Neural cell (in vitro differentiated cells): ENCODE data around the gene LCN9. TPM values are rescaled to one million over a fixed set of nuclear protein-coding genes. Genes with fewer than 3 reads are reported as not detected.

Experiments
- H2AFZ ChIP-seq: fragments of 200-600, 300-800 bp; sonication (generic), shearing (Covaris generic); 2 replicates; pipeline ENCODE4 v1.6.0; 2014; ENCODE audit warnings: low read depth, mild to moderate bottlenecking, antibody characterized with exemption, low read length, moderate library complexity
- H3F3A ChIP-seq: fragments of 200-600 bp; shearing (Covaris generic); 2 replicates; pipeline ENCODE4 v1.6.1; 2016; ENCODE audit warnings: mild to moderate bottlenecking, moderate library complexity, mixed read lengths, antibody characterized with exemption, low read length; ENCODE audit not compliant: insufficient read depth, poor library complexity, severe bottlenecking
- H3K27ac ChIP-seq: fragments of 200-600, 300-800 bp; sonication (generic), shearing (Covaris generic); 2 replicates; pipeline ENCODE4 v1.5.1; 2014; ENCODE audit warnings: mild to moderate bottlenecking, low read length, moderate library complexity
- H3K27me3 ChIP-seq: fragments of 300-800, 200-600 bp; sonication (generic), shearing (Covaris generic); 2 replicates; pipeline ENCODE4 v1.6.0; 2014; ENCODE audit warnings: mild to moderate bottlenecking, low read depth, low read length, moderate library complexity; ENCODE audit not compliant: insufficient read depth
- H3K36me3 ChIP-seq: fragments of 300-800, 200-600 bp; sonication (generic), shearing (Covaris generic); 2 replicates; pipeline ENCODE4 v1.5.1; 2014; ENCODE audit warnings: mild to moderate bottlenecking, antibody characterized with exemption, low read length, moderate library complexity; ENCODE audit not compliant: insufficient read depth
- H3K4me2 ChIP-seq: fragments of 300-800, 200-600 bp; sonication (generic), shearing (Covaris generic); 2 replicates; pipeline ENCODE4 v1.6.0; 2014; ENCODE audit warnings: mild to moderate bottlenecking, low read length
- H3K4me3 ChIP-seq: fragments of 300-800, 200-600 bp; sonication (generic), shearing (Covaris generic); 2 replicates; pipeline ENCODE4 v1.5.1; 2014; ENCODE audit warnings: mild to moderate bottlenecking, low read length, moderate library complexity
- H3K79me2 ChIP-seq: fragments of 200-600 bp; shearing (Covaris generic); replicated peaks from 2 replicates; pipeline ENCODE4 v1.6.0; 2014; ENCODE audit warnings: mild to moderate bottlenecking, low read length, moderate library complexity; ENCODE audit not compliant: insufficient read depth
- H3K9ac ChIP-seq: fragments of 300-800, 200-600 bp; sonication (generic), shearing (Covaris generic); 2 replicates; pipeline ENCODE4 v1.6.1; 2016; ENCODE audit warnings: mild to moderate bottlenecking, low read length, mixed read lengths
- H3K9me2 ChIP-seq: fragments of 200-600 bp; shearing (Covaris generic); 2 replicates; pipeline ENCODE4 v1.6.1; 2016; ENCODE audit warnings: mild to moderate bottlenecking, low read length, mixed read lengths; ENCODE audit not compliant: insufficient read depth
- H3K9me3 ChIP-seq: fragments of 200-600, 300-800 bp; sonication (generic), shearing (Covaris generic); 2 replicates; pipeline ENCODE4 v1.6.1; 2016; ENCODE audit warnings: mild to moderate bottlenecking, mixed run types, low read length, moderate library complexity, mixed read lengths
- H4K20me1 ChIP-seq: fragments of 200-600 bp; shearing (Covaris generic); 2 replicates; pipeline ENCODE4 v1.6.1; 2016; ENCODE audit warnings: mild to moderate bottlenecking, mixed run types; ENCODE audit not compliant: insufficient read depth
- EP300 ChIP-seq: fragments of 450-650 bp; conservative IDR thresholded peaks from 2 replicates; pipeline ENCODE4 v1.6.1; 2014; ENCODE audit warnings: antibody characterized with exemption, mild to moderate bottlenecking, moderate library complexity; ENCODE audit not compliant: poor library complexity, severe bottlenecking
- EZH2 ChIP-seq: fragments of 200-600, 300-800 bp; shearing (Covaris generic), sonication (generic); IDR thresholded peaks from 2 replicates; pipeline ENCODE4 v1.6.1; 2014; ENCODE audit warnings: antibody characterized with exemption, low read length, borderline replicate concordance, mild to moderate bottlenecking; ENCODE audit not compliant: insufficient read depth, poor library complexity, severe bottlenecking
- MXI1 ChIP-seq: fragments of 450-650 bp; conservative IDR thresholded peaks from 2 replicates; pipeline ENCODE4 v1.6.1; 2014; ENCODE audit warnings: antibody characterized with exemption, mild to moderate bottlenecking; ENCODE audit not compliant: poor library complexity, severe bottlenecking
- POLR2AphosphoS5 ChIP-seq: IDR thresholded peaks from 2 replicates; pipeline ENCODE4 v1.6.1; 2012
- RAD21 ChIP-seq: fragments of 450-650 bp; conservative IDR thresholded peaks from 2 replicates; pipeline ENCODE4 v1.6.1; 2014; ENCODE audit warnings: antibody characterized with exemption, mild to moderate bottlenecking, moderate library complexity
- SMC3 ChIP-seq: fragments of 450-650 bp; conservative IDR thresholded peaks from 2 replicates; pipeline ENCODE4 v1.6.1; 2014; ENCODE audit warnings: antibody characterized with exemption, mild to moderate bottlenecking, moderate library complexity; ENCODE audit not compliant: poor library complexity
- TAF1 ChIP-seq: IDR thresholded peaks from 2 replicates; pipeline ENCODE4 v1.6.1; 2012; ENCODE audit warnings: low read depth
- polyA plus RNA-seq: library from polyadenylated mRNA; depleted of rRNA; stranded (reverse); fragments of >200 nt; gene quantifications from 2 replicates; pipeline ENCODE4 v1.2.3, GENCODE V29; 2014
- TF ChIP-seq, protein P1 (sequence below): IDR thresholded peaks from 2 replicates; pipeline ENCODE4 v1.6.1; 2012; ENCODE audit warnings: borderline replicate concordance
- TF ChIP-seq, protein P2 (sequence below): fragments of 450-650 bp; IDR thresholded peaks from 2 replicates; pipeline ENCODE4 v1.5.1; 2014; ENCODE audit warnings: antibody characterized with exemption, mild to moderate bottlenecking, moderate library complexity; ENCODE audit not compliant: poor library complexity, severe bottlenecking

The LCN9 gene
- polyA plus RNA-seq, 1 donor from 2014 or later, result 2.5 TPM

DNA sequence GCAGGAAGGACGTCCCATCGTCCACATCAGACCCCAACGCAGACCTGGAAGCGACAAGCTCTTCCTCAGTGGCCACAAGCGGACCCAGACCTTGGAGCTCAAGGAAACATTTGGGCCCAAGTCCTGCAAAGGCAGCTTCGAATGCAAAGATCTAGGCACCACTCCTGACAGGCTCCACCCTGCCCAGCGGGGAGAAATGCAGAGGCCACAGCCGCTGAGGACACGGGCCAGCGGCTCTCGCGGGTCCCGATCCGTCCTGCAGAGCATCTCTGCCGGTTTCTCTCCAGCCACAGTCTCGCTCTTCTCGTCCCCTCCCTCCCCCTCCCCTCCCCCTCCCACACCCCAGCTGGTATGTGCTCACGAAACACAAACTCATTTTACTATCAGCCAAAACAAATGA lies 31.3 kb downstream of the LCN9 start:
- TF ChIP-seq POLR2AphosphoS5 (no peak), RAD21 (no peak), EP300 (no peak), MXI1 (no peak), EZH2 (no peak), TAF1 (no peak), SMC3 (no peak)
- TF ChIP-seq, protein P1, sequence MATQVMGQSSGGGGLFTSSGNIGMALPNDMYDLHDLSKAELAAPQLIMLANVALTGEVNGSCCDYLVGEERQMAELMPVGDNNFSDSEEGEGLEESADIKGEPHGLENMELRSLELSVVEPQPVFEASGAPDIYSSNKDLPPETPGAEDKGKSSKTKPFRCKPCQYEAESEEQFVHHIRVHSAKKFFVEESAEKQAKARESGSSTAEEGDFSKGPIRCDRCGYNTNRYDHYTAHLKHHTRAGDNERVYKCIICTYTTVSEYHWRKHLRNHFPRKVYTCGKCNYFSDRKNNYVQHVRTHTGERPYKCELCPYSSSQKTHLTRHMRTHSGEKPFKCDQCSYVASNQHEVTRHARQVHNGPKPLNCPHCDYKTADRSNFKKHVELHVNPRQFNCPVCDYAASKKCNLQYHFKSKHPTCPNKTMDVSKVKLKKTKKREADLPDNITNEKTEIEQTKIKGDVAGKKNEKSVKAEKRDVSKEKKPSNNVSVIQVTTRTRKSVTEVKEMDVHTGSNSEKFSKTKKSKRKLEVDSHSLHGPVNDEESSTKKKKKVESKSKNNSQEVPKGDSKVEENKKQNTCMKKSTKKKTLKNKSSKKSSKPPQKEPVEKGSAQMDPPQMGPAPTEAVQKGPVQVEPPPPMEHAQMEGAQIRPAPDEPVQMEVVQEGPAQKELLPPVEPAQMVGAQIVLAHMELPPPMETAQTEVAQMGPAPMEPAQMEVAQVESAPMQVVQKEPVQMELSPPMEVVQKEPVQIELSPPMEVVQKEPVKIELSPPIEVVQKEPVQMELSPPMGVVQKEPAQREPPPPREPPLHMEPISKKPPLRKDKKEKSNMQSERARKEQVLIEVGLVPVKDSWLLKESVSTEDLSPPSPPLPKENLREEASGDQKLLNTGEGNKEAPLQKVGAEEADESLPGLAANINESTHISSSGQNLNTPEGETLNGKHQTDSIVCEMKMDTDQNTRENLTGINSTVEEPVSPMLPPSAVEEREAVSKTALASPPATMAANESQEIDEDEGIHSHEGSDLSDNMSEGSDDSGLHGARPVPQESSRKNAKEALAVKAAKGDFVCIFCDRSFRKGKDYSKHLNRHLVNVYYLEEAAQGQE, result no peak
- TF ChIP-seq, protein P2, sequence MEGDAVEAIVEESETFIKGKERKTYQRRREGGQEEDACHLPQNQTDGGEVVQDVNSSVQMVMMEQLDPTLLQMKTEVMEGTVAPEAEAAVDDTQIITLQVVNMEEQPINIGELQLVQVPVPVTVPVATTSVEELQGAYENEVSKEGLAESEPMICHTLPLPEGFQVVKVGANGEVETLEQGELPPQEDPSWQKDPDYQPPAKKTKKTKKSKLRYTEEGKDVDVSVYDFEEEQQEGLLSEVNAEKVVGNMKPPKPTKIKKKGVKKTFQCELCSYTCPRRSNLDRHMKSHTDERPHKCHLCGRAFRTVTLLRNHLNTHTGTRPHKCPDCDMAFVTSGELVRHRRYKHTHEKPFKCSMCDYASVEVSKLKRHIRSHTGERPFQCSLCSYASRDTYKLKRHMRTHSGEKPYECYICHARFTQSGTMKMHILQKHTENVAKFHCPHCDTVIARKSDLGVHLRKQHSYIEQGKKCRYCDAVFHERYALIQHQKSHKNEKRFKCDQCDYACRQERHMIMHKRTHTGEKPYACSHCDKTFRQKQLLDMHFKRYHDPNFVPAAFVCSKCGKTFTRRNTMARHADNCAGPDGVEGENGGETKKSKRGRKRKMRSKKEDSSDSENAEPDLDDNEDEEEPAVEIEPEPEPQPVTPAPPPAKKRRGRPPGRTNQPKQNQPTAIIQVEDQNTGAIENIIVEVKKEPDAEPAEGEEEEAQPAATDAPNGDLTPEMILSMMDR, result no peak
- Histone ChIP-seq H3K27me3 (no peaks in the 10 kb centered on the region), H3K9me2 (no peaks in the 10 kb centered on the region), H3K27ac (no peak overlapping the region), H2AFZ (no peak overlapping the region), H3K9ac (no peak overlapping the region), H3K79me2 (no peaks in the 10 kb centered on the region), H3K4me2 (no peak overlapping the region), H3K9me3 (no peaks in the 10 kb centered on the region), H3K36me3 (no peaks in the 10 kb centered on the region), H3F3A (no peaks in the 10 kb centered on the region), H4K20me1 (no peaks in the 10 kb centered on the region), H3K4me3 (no peak overlapping the region)

DNA sequence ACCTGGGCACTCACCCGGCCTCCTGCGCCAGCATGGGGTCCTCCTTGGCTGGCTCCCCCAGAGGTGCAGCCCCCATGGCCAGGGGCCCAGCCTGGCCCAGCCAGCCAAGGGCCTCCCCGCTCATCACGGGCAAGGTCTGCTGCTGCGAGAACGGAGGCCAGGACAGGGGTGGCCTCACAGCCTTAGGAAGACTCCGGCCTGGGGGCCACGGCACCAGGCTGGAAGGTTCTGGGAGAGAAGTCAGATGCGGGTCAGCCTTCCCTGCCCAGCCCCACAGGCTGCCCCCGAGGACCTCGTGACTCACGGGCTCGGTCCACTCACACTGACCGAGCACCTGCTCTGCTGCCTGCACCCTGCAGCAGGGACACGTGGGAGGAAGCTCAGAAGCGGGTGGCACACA lies 31.9 kb downstream of the LCN9 start:
- Histone ChIP-seq H3K9me3 (no peaks in the 10 kb centered on the region), H3K79me2 (no peaks in the 10 kb centered on the region), H3K9ac (no peak overlapping the region), H3K9me2 (no peaks in the 10 kb centered on the region), H3K4me3 (no peak overlapping the region), H3F3A (no peaks in the 10 kb centered on the region), H3K4me2 (no peak overlapping the region), H4K20me1 (no peaks in the 10 kb centered on the region), H3K27me3 (no peaks in the 10 kb centered on the region), H3K27ac (no peak overlapping the region), H2AFZ (no peak overlapping the region), H3K36me3 (no peaks in the 10 kb centered on the region)
- TF ChIP-seq RAD21, result no peak
- no peak for TF ChIP-seq TAF1
- TF ChIP-seq POLR2AphosphoS5, result no peak
- TF ChIP-seq, protein P1, result no peak
- no peak for TF ChIP-seq EP300
- TF ChIP-seq SMC3, result no peak
- TF ChIP-seq EZH2, result no peak
- TF ChIP-seq MXI1, result no peak
- TF ChIP-seq, protein P2, result no peak
